Measurements from ENCODE around the gene MAST4.

Gene MAST4

GRCh38 chr5:66904189-66904588 is 308.0 kb downstream of the MAST4 start:
- DNase-seq (ENCODE audit: low read depth in 2 of 2), result no peak

GRCh38 chr5:66906021-66906420 is 309.8 kb downstream of the MAST4 start:
- no peak for DNase-seq (ENCODE audit: low read depth in 2 of 2)

GRCh38 chr5:66908230-66908629 is 312.0 kb downstream of the MAST4 start:
- DNase-seq (ENCODE audit: low read depth in 2 of 2), result no peak

- DNase-seq (ENCODE audit: low read depth in 2 of 2), result no peak
Observed at GRCh38 chr5:66909364-66909763, 313.2 kb downstream of the MAST4 start.

- DNase-seq (ENCODE audit: low read depth in 2 of 2), result no peak
Observed at GRCh38 chr5:66912787-66913186, 316.6 kb downstream of the MAST4 start.

- no peak for DNase-seq (ENCODE audit: low read depth in 2 of 2)
Observed at GRCh38 chr5:66915531-66915930, 319.3 kb downstream of the MAST4 start.

- no peak for DNase-seq (ENCODE audit: low read depth in 2 of 2)
Observed at GRCh38 chr5:66922881-66923280, 326.7 kb downstream of the MAST4 start.

GRCh38 chr5:66923457-66923856 is 327.3 kb downstream of the MAST4 start:
- no peak for DNase-seq (ENCODE audit: low read depth in 2 of 2)

- no peak for DNase-seq (ENCODE audit: low read depth in 2 of 2)
Observed at GRCh38 chr5:66923922-66924321, 327.7 kb downstream of the MAST4 start.

GRCh38 chr5:66927140-66927539 is 330.9 kb downstream of the MAST4 start:
- no peak for DNase-seq (ENCODE audit: low read depth in 2 of 2)

- no peak for DNase-seq (ENCODE audit: low read depth in 2 of 2)
Observed at GRCh38 chr5:66929281-66929680, 333.1 kb downstream of the MAST4 start.

GRCh38 chr5:66929995-66930394 is 333.8 kb downstream of the MAST4 start:
- no peak for DNase-seq (ENCODE audit: low read depth in 2 of 2)

- no peak for DNase-seq (ENCODE audit: low read depth in 2 of 2)
Observed at GRCh38 chr5:66931651-66932050, 335.5 kb downstream of the MAST4 start.

- DNase-seq (ENCODE audit: low read depth in 2 of 2), result no peak
Observed at GRCh38 chr5:66932457-66932856, 336.3 kb downstream of the MAST4 start.

- DNase-seq (ENCODE audit: low read depth in 2 of 2), result no peak
Observed at GRCh38 chr5:66933066-66933465, 336.9 kb downstream of the MAST4 start.

GRCh38 chr5:66939094-66939493 is 342.9 kb downstream of the MAST4 start:
- DNase-seq (ENCODE audit: low read depth in 2 of 2), result no peak

- no peak for DNase-seq (ENCODE audit: low read depth in 2 of 2)
Observed at GRCh38 chr5:66945389-66946349, 349.5 kb downstream of the MAST4 start.

GRCh38 chr5:66947458-66947857 is 351.3 kb downstream of the MAST4 start:
- DNase-seq (ENCODE audit: low read depth in 2 of 2), result no peak

GRCh38 chr5:66949066-66949465 is 352.9 kb downstream of the MAST4 start:
- DNase-seq (ENCODE audit: low read depth in 2 of 2), result no peak

- no peak for DNase-seq (ENCODE audit: low read depth in 2 of 2)
Observed at GRCh38 chr5:66952153-66952552, 356.0 kb downstream of the MAST4 start.

GRCh38 chr5:66956439-66956838 is 360.2 kb downstream of the MAST4 start:
- DNase-seq (ENCODE audit: low read depth in 2 of 2), result no peak

GRCh38 chr5:66958201-66958979 is 362.2 kb downstream of the MAST4 start:
- DNase-seq (ENCODE audit: low read depth in 2 of 2), result no peak
